Caco-2 (cell line): ENCODE results near the gene NRXN3. TPM values are rescaled to one million over a fixed set of nuclear protein-coding genes. Genes with fewer than 3 reads are reported as not detected.

ENCODE experiments used
- BruUV-seq: library from RNA; stranded (reverse); fragments of 400-500 nt; replicated peaks from 2 replicates; lab custom pipeline; 2021; lab: Mats Ljungman, UMichigan
- CTCF ChIA-PET: fragments of 300-600 bp; sonication (Branson Sonifier 250); formaldehyde crosslinking; loops from one replicate; lab custom pipeline; 2022; ENCODE audit warnings: antibody characterized with exemption; lab: Charles Lee
- POLR2A ChIA-PET: fragments of 300-600 bp; sonication (Branson Sonifier 250); formaldehyde crosslinking; loops from one replicate; lab custom pipeline; 2022; ENCODE audit warnings: antibody characterized with exemption; lab: Charles Lee
- DNase-seq, 2 experiments: peaks; one replicate each; pipeline versions ENCODE4 v3.0.0 to v3.0.0-alpha.2; 2020 to 2022
- H3K27me3 ChIP-seq: replicated peaks from 2 replicates; pipeline ENCODE4 v1.6.0; 2011; ENCODE audit warnings: low read length; ENCODE audit not compliant: control insufficient read depth, insufficient read depth
- H3K36me3 ChIP-seq: 2 replicates; pipeline ENCODE4 v1.5.1; 2011; ENCODE audit warnings: low read length; ENCODE audit not compliant: control insufficient read depth, insufficient read depth
- H3K4me1 ChIP-seq: fragments of 250-450 bp; sonication (Bioruptor Pico); 2 replicates; pipeline ENCODE4 v1.5.1; 2020; ENCODE audit warnings: mild to moderate bottlenecking
- H3K4me3 ChIP-seq: 2 replicates; pipeline ENCODE4 v1.5.1; 2011; ENCODE audit warnings: low read depth, mild to moderate bottlenecking, control low read depth, low read length
- H3K9me3 ChIP-seq: fragments of 250-450 bp; sonication (Bioruptor Pico); 2 replicates; pipeline ENCODE4 v1.5.1; 2020; ENCODE audit warnings: mild to moderate bottlenecking, moderate library complexity
- H3K27ac Mint-ChIP-seq: one replicate; pipeline ENCODE4 v1.8.0; 2022; ENCODE audit warnings: mixed read lengths; ENCODE audit not compliant: unreplicated experiment
- H3K27me3 Mint-ChIP-seq: one replicate; pipeline ENCODE4 v1.8.0; 2022; ENCODE audit warnings: mixed read lengths; ENCODE audit not compliant: insufficient read depth, unreplicated experiment
- H3K36me3 Mint-ChIP-seq: one replicate; pipeline ENCODE4 v1.8.0; 2022; ENCODE audit warnings: mild to moderate bottlenecking, mixed read lengths; ENCODE audit not compliant: insufficient read depth, unreplicated experiment
- H3K4me1 Mint-ChIP-seq: one replicate; pipeline ENCODE4 v1.8.0; 2022; ENCODE audit warnings: low read depth, mixed read lengths; ENCODE audit not compliant: unreplicated experiment
- H3K4me3 Mint-ChIP-seq: one replicate; pipeline ENCODE4 v1.8.0; 2022; ENCODE audit warnings: mild to moderate bottlenecking, moderate library complexity, mixed read lengths; ENCODE audit not compliant: unreplicated experiment
- H3K9me3 Mint-ChIP-seq: one replicate; pipeline ENCODE4 v1.8.0; 2022; ENCODE audit warnings: mixed read lengths; ENCODE audit not compliant: unreplicated experiment
- CTCF ChIP-seq, 2 experiments: fragments of 200-600 bp in 1 of 2; IDR thresholded peaks; 1 replicate in 1 of 2; 2 replicates in 1 of 2; pipeline versions ENCODE4 v1.5.1 to v1.8.0; 2011 to 2022; ENCODE audit warnings: antibody characterized with exemption in 1 of 2, control low read depth in 1 of 2, inconsistent platforms in 1 of 2, low read depth in 1 of 2, low read length in 1 of 2, mild to moderate bottlenecking in 1 of 2, moderate library complexity in 1 of 2; ENCODE audit not compliant: insufficient read depth in 1 of 2, severe bottlenecking in 1 of 2, unreplicated experiment in 1 of 2
- intact Hi-C: fragments of 100-400 bp; cut with micrococcal nuclease; formaldehyde crosslinking; loops from one replicate; pipeline ENCODE4 v1.10.0; 2022; ENCODE audit not compliant: unreplicated experiment
- total RNA-seq: library from RNA; stranded (reverse); gene quantifications from 2 replicates; pipeline ENCODE4 v1.2.3, GENCODE V29; 2022

The NRXN3 gene
- total RNA-seq, 1 experiment from 2014 or later, result 12.4 TPM

DNA sequence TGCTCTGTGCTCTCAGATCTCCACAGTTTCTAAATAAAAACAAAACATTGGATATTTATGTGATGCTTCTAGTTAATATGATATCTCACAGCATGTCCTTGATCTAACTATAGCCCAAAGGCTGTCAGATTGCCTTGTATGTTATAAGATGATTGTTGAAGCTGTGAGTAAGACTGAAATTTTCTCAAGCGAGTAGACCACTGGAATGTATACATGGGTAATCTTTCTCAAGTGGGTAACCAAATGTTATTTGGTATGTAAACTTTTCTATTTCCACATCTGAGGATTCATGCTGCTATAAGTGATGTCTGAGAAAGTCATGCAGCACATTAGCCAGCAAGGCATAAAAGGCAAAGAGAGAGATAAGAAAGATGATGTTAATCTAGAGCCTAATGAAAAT, 886.7 kb downstream of the NRXN3 start:
- Histone ChIP-seq H3K4me3 (no peak overlapping the region), H3K9me3 (no peaks in the 10 kb centered on the region), H3K4me1 (no peaks in the 10 kb centered on the region), H3K27me3 (no peaks in the 10 kb centered on the region), H3K36me3 (no peaks in the 10 kb centered on the region)
- ChIA-PET CTCF (no interaction called here), POLR2A (no interaction called here)
- H3K4me3 Mint-ChIP-seq, result no peak overlapping the region
- intact Hi-C loops, result no loop called here
- peaks cover 10% of the 10 kb centered on the region for H3K4me1 Mint-ChIP-seq
- H3K27ac Mint-ChIP-seq, result no peak overlapping the region
- TF ChIP-seq CTCF (IDR thresholded peaks at IDR 0.05; ENCODE audit: insufficient read depth in 1 of 2, low read depth in 1 of 2, low read length in 1 of 2, severe bottlenecking in 1 of 2, unreplicated experiment in 1 of 2), result no peak
- H3K36me3 Mint-ChIP-seq, result no peaks in the 10 kb centered on the region
- BruUV-seq, result no TSS peak
- no peak for DNase-seq
- H3K9me3 Mint-ChIP-seq, result peaks cover 16% of the 10 kb centered on the region
- H3K27me3 Mint-ChIP-seq, result peaks cover 4% of the 10 kb centered on the region

DNA sequence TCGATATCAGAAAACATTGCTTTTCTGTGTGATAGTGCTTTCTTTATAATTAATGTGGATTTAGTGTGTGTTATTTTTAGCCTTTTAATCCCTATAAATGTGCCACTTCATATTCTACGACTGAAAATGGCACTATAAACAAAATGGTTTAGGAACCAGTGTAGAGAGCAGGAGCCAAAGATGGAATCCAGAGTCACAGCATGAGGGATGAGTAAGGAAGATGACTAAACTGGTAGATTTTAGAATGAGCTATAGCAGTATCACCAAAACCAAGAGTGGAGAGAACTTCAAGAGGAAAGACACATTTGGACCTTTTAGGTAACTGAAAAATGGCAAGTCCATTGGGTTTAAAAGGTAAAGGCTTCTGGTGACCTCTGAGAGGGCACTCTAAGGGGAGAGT, 887.2 kb downstream of the NRXN3 start:
- peaks cover 4% of the 10 kb centered on the region for H3K27me3 Mint-ChIP-seq
- Histone ChIP-seq H3K4me1 (no peaks in the 10 kb centered on the region), H3K27me3 (no peaks in the 10 kb centered on the region), H3K4me3 (no peak overlapping the region), H3K9me3 (no peaks in the 10 kb centered on the region), H3K36me3 (no peaks in the 10 kb centered on the region)
- H3K36me3 Mint-ChIP-seq, result no peaks in the 10 kb centered on the region
- intact Hi-C loops, result no loop called here
- CTCF ChIA-PET, result no interaction called here
- peaks cover 10% of the 10 kb centered on the region for H3K4me1 Mint-ChIP-seq
- TF ChIP-seq CTCF (IDR thresholded peaks at IDR 0.05; ENCODE audit: insufficient read depth in 1 of 2, low read depth in 1 of 2, low read length in 1 of 2, severe bottlenecking in 1 of 2, unreplicated experiment in 1 of 2), result no peak
- H3K9me3 Mint-ChIP-seq, result peaks cover 16% of the 10 kb centered on the region
- H3K27ac Mint-ChIP-seq, result no peak overlapping the region
- no peak overlapping the region for H3K4me3 Mint-ChIP-seq
- POLR2A ChIA-PET, result no interaction called here
- DNase-seq, result no peak
- no TSS peak for BruUV-seq

DNA sequence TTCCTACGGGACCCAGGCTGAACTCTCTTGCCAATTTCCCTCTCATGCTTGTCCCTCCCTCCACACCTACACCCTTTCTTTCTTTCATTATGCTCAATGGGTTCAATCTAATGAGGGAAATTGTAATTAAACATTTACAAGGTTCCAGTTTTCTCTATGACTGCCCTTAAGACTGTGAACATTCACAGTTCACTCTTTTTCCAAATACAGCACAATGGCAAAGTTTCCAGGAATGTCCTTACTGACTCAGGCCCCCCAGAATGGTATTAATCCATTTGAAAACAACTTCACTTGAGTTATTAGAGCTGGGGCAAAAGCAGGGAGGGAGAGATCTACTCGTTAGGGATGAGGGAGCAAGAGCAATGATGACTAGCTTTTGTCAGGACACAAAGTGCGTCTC, 892.1 kb downstream of the NRXN3 start:
- intact Hi-C loops, result no loop called here

More for the DNA sequence above, 892.1 kb downstream of the NRXN3 start:
- H3K36me3 Mint-ChIP-seq, result no peaks in the 10 kb centered on the region
- no peaks in the 10 kb centered on the region for H3K27me3 ChIP-seq
- no peak overlapping the region for H3K27ac Mint-ChIP-seq
- peaks cover 13% of the 10 kb centered on the region for H3K9me3 Mint-ChIP-seq
- H3K4me1 ChIP-seq, result no peaks in the 10 kb centered on the region
- peaks cover 4% of the 10 kb centered on the region for H3K27me3 Mint-ChIP-seq
- BruUV-seq, result no TSS peak
- DNase-seq, result no peak
- ChIA-PET CTCF (no interaction called here), POLR2A (no interaction called here)
- no peak overlapping the region for H3K4me3 ChIP-seq
- H3K4me3 Mint-ChIP-seq, result no peak overlapping the region
- TF ChIP-seq CTCF (IDR thresholded peaks at IDR 0.05; ENCODE audit: insufficient read depth in 1 of 2, low read depth in 1 of 2, low read length in 1 of 2, severe bottlenecking in 1 of 2, unreplicated experiment in 1 of 2), result no peak
- no peaks in the 10 kb centered on the region for H3K36me3 ChIP-seq
- no peaks in the 10 kb centered on the region for H3K9me3 ChIP-seq
- peaks cover 10% of the 10 kb centered on the region for H3K4me1 Mint-ChIP-seq
